Ovary (tissue), 9 donors: ENCODE measurements around the gene CACNA1C. TPM values are rescaled to one million over a fixed set of nuclear protein-coding genes. Genes with fewer than 3 reads are reported as not detected.

Experiments
- DNase-seq, 5 donors: peaks; one replicate each; pipeline ENCODE4 v3.0.0-alpha.2; 2019 to 2020
- H3K27ac ChIP-seq, 2 donors: fragments of 200-600 bp; one replicate each; pipeline versions ENCODE4 v1.5.1 to v1.8.0; 2019 to 2022
- H3K27me3 ChIP-seq: fragments of 200-600 bp; one replicate; pipeline ENCODE4 v1.8.0; 2022
- H3K36me3 ChIP-seq: fragments of 200-600 bp; sonication (generic); one replicate; pipeline ENCODE4 v1.5.1; 2019
- H3K4me1 ChIP-seq: one replicate; pipeline ENCODE4 v1.8.1; 2013; ENCODE audit warnings: mild to moderate bottlenecking, moderate library complexity; ENCODE audit not compliant: insufficient read depth
- H3K4me3 ChIP-seq: fragments of 200-600 bp; sonication (generic); one replicate; pipeline ENCODE4 v1.5.1; 2017
- H3K9me3 ChIP-seq, 2 donors: fragments of 200-600 bp in 1 of 2; sonication (generic) in 1 of 2; one replicate each; pipeline versions ENCODE4 v1.5.1 to v1.8.1; 2013 to 2019; ENCODE audit warnings: mild to moderate bottlenecking in 1 of 2, moderate library complexity in 1 of 2
- EP300 ChIP-seq: sonication (generic); formaldehyde crosslinking; IDR thresholded peaks from one replicate; pipeline ENCODE4 v1.6.1; 2017; ENCODE audit warnings: antibody characterized with exemption
- POLR2A ChIP-seq: fragments of 450-650 bp; IDR thresholded peaks from one replicate; pipeline ENCODE4 v1.6.1; 2017; ENCODE audit warnings: antibody characterized with exemption, mild to moderate bottlenecking, moderate library complexity
- whole genome bisulfite sequencing, 3 donors: extraction: QIAGEN DNeasy Blood & Tissue Kit in 1 of 3; methylation state at CpG; one replicate each; pipeline versions ENCODE4 v1.1.5 to v1.1.7; 2013 to 2017; 5-methylcytosine and 5-hydroxymethylcytosine counted together
- intact Hi-C, 4 donors: fragments of 100-400 bp; cut with DNase I; formaldehyde crosslinking; loops; one replicate each; pipeline versions ENCODE4 v1.11.0 to v1.15.1; 2022 to 2023
- polyA plus RNA-seq, 2 donors: library from polyadenylated mRNA; stranded (reverse); fragments of 200-250 nt in 1 of 2; fragments of 350-450 nt in 1 of 2; fragmentation: Illumina TruSeq in 1 of 2; extraction: RNeasy Lipid Tissue Mini Kit (QIAGEN cat#74804) in 1 of 2; gene quantifications; one replicate each; pipeline ENCODE4 v1.2.3, GENCODE V29; 2013 to 2014
- total RNA-seq, 7 donors: library from RNA; depleted of rRNA in 2 of 7; stranded (reverse); fragments of >200 nt in 2 of 7; fragmentation: NEBNext Ultra II Directional in 3 of 7; extraction: Animal tissue kit (Norgen Biotek cat#: 25700) in 3 of 7; gene quantifications; one replicate each; pipeline versions ENCODE4 v1.1.0 to v1.2.4, GENCODE V29; 2016 to 2023
- TF ChIP-seq, protein P1 (sequence below), 3 donors: fragments of 450-650 bp in 2 of 3; fragments of 200-600 bp in 1 of 3; IDR thresholded peaks; one replicate each; pipeline versions ENCODE4 v1.5.1 to v1.8.0; 2016 to 2022; ENCODE audit warnings: antibody characterized with exemption in 3 of 3, mild to moderate bottlenecking in 1 of 3
- donor health status: DM: no; HTN: no; CAD: no; lungs with moderate emphysema.
- donor health status: DM: no; HTN: no; CAD: no.
- donor health status: Bipolar disorder and iron deficiency.
- donor health status: DM: yes; HTN: yes; CAD: no.
- donor health status: DM: no; HTN: no; CAD: no.
- donor health status: DM: yes; HTN: yes; CAD: no.

The CACNA1C gene
- total and polyA plus RNA-seq, 9 donors: 2.2 to 8.3 (median 3.7) TPM

DNA sequence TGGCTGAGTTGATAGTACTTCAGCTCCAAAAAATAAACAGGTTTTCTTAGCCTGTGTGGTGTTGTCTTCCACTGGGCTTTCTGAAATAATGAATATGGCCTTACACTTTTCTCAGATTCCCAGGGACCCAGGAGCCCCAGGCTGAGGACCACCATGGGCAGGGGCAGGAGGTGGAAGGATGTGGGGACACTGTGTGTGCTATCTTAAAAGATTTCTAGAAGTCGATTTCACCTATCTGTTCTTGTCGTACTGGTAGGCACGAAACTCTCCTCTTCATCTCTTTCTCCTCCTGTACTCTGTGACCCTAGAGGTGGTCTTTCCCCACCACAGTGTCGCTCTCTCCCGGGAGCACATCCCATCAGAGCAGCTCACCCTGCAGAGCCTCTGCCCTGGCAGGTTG is 634.3 kb downstream of the CACNA1C start:
- no peaks in the 10 kb centered on the region for H3K9me3 ChIP-seq
- no peak overlapping the region for H3K4me3 ChIP-seq
- no peak for TF ChIP-seq EP300
- TF ChIP-seq, protein P1, sequence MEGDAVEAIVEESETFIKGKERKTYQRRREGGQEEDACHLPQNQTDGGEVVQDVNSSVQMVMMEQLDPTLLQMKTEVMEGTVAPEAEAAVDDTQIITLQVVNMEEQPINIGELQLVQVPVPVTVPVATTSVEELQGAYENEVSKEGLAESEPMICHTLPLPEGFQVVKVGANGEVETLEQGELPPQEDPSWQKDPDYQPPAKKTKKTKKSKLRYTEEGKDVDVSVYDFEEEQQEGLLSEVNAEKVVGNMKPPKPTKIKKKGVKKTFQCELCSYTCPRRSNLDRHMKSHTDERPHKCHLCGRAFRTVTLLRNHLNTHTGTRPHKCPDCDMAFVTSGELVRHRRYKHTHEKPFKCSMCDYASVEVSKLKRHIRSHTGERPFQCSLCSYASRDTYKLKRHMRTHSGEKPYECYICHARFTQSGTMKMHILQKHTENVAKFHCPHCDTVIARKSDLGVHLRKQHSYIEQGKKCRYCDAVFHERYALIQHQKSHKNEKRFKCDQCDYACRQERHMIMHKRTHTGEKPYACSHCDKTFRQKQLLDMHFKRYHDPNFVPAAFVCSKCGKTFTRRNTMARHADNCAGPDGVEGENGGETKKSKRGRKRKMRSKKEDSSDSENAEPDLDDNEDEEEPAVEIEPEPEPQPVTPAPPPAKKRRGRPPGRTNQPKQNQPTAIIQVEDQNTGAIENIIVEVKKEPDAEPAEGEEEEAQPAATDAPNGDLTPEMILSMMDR (IDR thresholded peaks at IDR 0.05): no peak
- TF ChIP-seq POLR2A: no peak
- no peaks in the 10 kb centered on the region for H3K36me3 ChIP-seq
- H3K27ac ChIP-seq: no peak overlapping the region
- no peaks in the 10 kb centered on the region for H3K27me3 ChIP-seq
- DNase-seq: no peak
- peaks cover 6% of the 10 kb centered on the region for H3K4me1 ChIP-seq
- intact Hi-C loops: no loop called here
- 92 to 95% (median 94%) methylated on average over 5 of the region's 5 CpGs for WGBS, 3 donors

DNA sequence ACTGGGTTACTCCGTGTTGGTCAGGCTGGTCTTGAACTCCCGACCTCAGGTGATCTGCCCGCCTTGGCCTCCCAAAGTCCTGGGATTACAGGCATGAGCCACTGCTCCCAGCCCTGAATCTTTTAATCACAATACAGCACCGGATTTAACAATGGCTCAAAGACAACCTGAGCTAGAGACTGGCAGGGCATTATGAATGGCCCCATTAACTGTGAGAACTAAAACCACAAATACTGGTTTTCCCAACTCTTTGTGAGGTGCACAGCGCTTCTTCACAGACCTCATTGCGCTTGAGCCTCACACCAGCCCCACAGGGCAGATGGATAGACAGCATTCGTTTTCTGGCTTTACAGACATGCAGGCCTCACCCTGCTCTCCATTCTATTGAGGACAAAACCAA is 634.9 kb downstream of the CACNA1C start:
- Histone ChIP-seq H3K4me1 (peaks cover 6% of the 10 kb centered on the region), H3K36me3 (no peaks in the 10 kb centered on the region), H3K27me3 (no peaks in the 10 kb centered on the region), H3K9me3 (no peaks in the 10 kb centered on the region), H3K27ac (no peak overlapping the region), H3K4me3 (no peak overlapping the region)
- TF ChIP-seq, protein P1 (IDR thresholded peaks at IDR 0.05): no peak
- TF ChIP-seq POLR2A (no peak), EP300 (no peak)
- no peak for DNase-seq
- WGBS, 3 donors: 89 to 96% (median 91%) methylated on average over 7 of the region's 7 CpGs
- intact Hi-C loops: no loop called here

DNA sequence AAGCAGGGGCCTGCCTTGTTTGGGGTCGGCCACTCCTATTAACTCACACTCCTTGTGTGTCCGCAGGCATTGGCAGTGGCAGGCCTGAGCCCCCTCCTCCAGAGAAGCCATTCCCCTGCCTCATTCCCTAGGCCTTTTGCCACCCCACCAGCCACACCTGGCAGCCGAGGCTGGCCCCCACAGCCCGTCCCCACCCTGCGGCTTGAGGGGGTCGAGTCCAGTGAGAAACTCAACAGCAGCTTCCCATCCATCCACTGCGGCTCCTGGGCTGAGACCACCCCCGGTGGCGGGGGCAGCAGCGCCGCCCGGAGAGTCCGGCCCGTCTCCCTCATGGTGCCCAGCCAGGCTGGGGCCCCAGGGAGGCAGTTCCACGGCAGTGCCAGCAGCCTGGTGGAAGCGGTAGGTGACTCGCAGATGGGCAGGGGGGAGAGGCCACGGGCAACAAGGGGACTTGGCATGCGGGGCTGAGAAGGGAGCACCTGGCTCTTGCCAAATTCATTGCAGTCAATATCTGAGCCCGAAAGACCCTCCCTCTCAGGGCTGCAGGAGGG is 635.7 kb downstream of the CACNA1C start:
- 93 to 94% (median 93%) methylated on average over 19 to 20 of the region's 20 CpGs for WGBS, 3 donors
- intact Hi-C loops: no loop called here
- Histone ChIP-seq H3K27ac (no peak overlapping the region), H3K4me1 (peaks cover 6% of the 10 kb centered on the region), H3K36me3 (no peaks in the 10 kb centered on the region), H3K27me3 (no peaks in the 10 kb centered on the region), H3K9me3 (no peaks in the 10 kb centered on the region), H3K4me3 (no peak overlapping the region)
- no peak for DNase-seq
- TF ChIP-seq EP300 (no peak), POLR2A (no peak)
- TF ChIP-seq, protein P1 (IDR thresholded peaks at IDR 0.05): no peak

DNA sequence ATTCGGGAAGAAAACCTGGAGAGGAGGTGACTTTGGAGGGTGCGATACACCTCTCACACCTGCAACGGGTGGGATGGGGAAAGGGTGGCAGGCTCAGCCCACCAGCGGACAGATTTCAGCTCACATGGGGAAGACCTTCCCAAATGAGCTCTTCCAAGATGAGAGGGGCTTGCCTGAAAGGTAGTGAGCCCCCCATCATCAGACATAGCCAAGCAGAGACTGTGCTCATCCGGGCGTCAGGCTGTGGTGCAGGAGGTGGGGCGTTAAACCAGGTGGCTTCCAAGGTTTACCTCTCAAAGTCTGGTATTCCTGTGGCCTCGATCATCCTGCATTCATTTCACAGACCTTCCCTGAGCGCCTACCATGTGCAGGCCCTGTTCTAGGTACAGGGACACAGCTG is 636.6 kb downstream of the CACNA1C start:
- peaks cover 6% of the 10 kb centered on the region for H3K4me1 ChIP-seq
- no peak overlapping the region for H3K4me3 ChIP-seq
- H3K9me3 ChIP-seq: no peaks in the 10 kb centered on the region
- no peaks in the 10 kb centered on the region for H3K27me3 ChIP-seq
- no peak overlapping the region for H3K27ac ChIP-seq
- H3K36me3 ChIP-seq: no peaks in the 10 kb centered on the region
- intact Hi-C loops: no loop called here
- TF ChIP-seq, protein P1 (IDR thresholded peaks at IDR 0.05): no peak
- TF ChIP-seq POLR2A (no peak), EP300 (no peak)
- 94 to 98% (median 95%) methylated on average over 9 of the region's 9 CpGs for WGBS, 3 donors
- DNase-seq: no peak
